ENCODE results near the gene VWA5B1. TPM values are rescaled to one million over a fixed set of nuclear protein-coding genes. Genes with fewer than 3 reads are reported as not detected.

Gene VWA5B1
- total and polyA plus RNA-seq, 2 of the 8 experiments (the other 6 are each of a cell fraction or from before 2014, with no cell fraction given), result 0.54 to 2.3 TPM

DNA sequence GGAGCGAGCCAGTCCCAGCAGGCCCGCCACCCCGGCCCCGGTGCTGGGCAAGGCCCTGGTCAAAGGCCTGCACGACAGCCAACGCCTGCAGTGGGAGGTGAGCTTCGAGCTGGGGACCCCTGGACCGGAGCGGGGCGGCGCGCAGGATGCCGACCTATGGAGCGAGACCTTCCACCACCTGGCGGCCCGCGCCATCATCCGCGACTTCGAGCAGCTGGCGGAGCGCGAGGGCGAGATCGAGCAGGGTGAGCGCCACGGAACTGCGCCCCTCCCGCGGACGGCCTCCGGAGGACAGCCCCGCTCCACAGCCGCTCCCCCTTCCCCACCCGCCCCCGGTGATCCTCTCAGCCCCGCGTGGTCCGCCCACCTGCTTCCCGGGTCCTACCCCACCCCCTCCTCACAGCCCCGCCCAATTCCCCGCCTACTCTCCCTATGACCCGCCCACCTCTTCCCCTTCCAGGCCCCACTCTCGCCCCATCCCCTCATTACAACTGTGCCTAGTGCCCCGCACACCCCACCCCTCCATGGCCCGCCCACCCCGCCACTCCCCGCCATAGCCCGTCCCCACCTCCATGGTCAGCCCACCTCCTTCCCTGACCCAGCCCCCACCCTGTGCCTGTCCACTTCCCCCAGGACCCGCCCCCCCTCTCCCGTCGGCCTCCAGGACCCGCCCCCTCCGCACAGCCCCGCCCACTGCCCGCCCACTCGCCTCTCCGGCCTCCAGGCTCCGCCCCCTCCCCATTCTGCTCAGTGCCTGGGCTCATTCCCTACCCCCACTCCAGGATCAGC lies 52.7 kb downstream of the VWA5B1 start (continued):
- TF ChIP-seq GABPA (IDR thresholded peaks at IDR 0.05; ENCODE audit: borderline replicate concordance, insufficient read depth, low read length), result 0 out of 2 replicates have a peak, but pooled peaks have one; percentile 47
- 0 out of 2 replicates have a peak, but pooled peaks have one; percentile 16 for TF ChIP-seq TAF1 (IDR thresholded peaks at IDR 0.05; ENCODE audit: low read depth, low read length)
- TF ChIP-seq YY1 (IDR thresholded peaks at IDR 0.05; ENCODE audit: low read depth, low read length), result 0 out of 2 replicates have a peak, but pooled peaks have one; percentile 63
- TF ChIP-seq EGR1 (IDR thresholded peaks at IDR 0.05; ENCODE audit: borderline replicate concordance, low read depth, low read length), result no peak
- 0 out of 2 replicates have a peak, but pooled peaks have one; percentile 36 for TF ChIP-seq CREB1 (IDR thresholded peaks at IDR 0.05)
- TF ChIP-seq, protein P1, sequence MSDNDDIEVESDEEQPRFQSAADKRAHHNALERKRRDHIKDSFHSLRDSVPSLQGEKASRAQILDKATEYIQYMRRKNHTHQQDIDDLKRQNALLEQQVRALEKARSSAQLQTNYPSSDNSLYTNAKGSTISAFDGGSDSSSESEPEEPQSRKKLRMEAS (IDR thresholded peaks at IDR 0.05), result peak; percentile 96

All from H1 (cell line).